Measurements from ENCODE around the gene TAF11L4.
"Not testable (repeated sequence)": the region's sequence is repeated elsewhere in the genome, so short reads cannot be mapped to it uniquely, and the experiment has no call there.

DNA sequence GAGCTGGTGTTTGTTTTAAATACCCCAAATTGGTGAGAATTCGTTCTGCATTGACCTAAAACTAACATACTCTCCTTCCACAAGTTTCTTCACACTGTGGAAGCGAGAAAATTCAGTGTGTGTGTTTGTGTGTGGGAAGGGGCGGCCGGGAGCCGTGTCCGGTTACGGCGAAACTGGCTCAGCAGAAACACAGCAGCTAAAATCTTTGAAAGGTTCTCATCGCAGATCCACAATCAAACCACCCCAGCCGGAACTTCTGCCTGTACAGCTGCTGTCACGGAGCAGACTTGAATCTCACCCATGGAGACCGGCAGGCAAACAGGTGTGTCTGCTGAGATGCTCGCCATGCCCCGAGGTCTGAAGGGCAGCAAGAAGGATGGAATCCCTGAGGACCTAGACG is 3.5 kb upstream of the TAF11L4 start, which contains the start of gene TAF11L3:
- TF ChIP-seq POLR2AphosphoS5 (IDR thresholded peaks at IDR 0.05; ENCODE audit: borderline replicate concordance, low read depth, low read length); EZH2 (IDR thresholded peaks at IDR 0.05): not testable (repeated sequence)

Data from SK-N-MC (cell line).